ENCODE measurements around the gene ATG4B. TPM values are rescaled to one million over a fixed set of nuclear protein-coding genes. Genes with fewer than 3 reads are reported as not detected.

ATG4B gene
- total RNA-seq, 1 donor from 2014 or later, result 62.7 TPM

GRCh38 chr2:241668354-241668753 is 30.9 kb downstream of the ATG4B start:
- Histone ChIP-seq H3K27me3 (ENCODE audit: low read depth) (no peaks in the 10 kb centered on the region), H3K36me3 (peaks cover 74% of the 10 kb centered on the region), H3K4me3 (no peak overlapping the region), H3K27ac (no peak overlapping the region), H3K4me1 (no peaks in the 10 kb centered on the region), H3K9me3 (no peaks in the 10 kb centered on the region)
- ATAC-seq (no peak), DNase-seq (no peak)
- no peak for TF ChIP-seq CTCF (IDR thresholded peaks at IDR 0.05)
- intact Hi-C loops (cut with DNase I), result no loop called here

DNA sequence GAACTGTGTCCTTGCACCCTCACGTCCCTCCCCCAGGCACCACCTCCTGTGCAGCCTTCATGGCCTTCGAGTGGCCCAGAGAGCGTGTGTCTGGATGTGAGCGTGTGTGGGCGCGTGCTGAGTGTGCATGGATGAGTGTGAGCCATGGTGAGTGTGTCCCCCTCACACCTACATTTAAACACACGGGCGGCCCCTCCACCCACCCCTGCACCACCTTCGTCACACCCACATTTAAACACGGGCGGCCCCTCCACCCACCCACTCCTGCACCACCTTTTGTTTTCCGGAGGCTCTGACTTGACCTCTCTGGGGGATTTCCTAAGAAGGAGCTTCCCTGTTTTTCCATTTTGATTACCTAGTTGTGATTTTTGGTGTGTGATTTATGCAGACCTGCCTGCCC is 31.3 kb downstream of the ATG4B start:
- H3K36me3 ChIP-seq, result peaks cover 79% of the 10 kb centered on the region
- no peaks in the 10 kb centered on the region for H3K27me3 ChIP-seq (ENCODE audit: low read depth)
- H3K4me3 ChIP-seq, result no peak overlapping the region
- no peak overlapping the region for H3K27ac ChIP-seq
- no peaks in the 10 kb centered on the region for H3K4me1 ChIP-seq
- DNase-seq, result no peak
- no peaks in the 10 kb centered on the region for H3K9me3 ChIP-seq
- TF ChIP-seq CTCF (IDR thresholded peaks at IDR 0.05), result no peak
- intact Hi-C loops (cut with DNase I), result no loop called here
- ATAC-seq, result no peak

- Histone ChIP-seq H3K4me3 (no peak overlapping the region), H3K27me3 (ENCODE audit: low read depth) (no peaks in the 10 kb centered on the region), H3K9me3 (no peaks in the 10 kb centered on the region), H3K4me1 (no peaks in the 10 kb centered on the region), H3K27ac (no peak overlapping the region), H3K36me3 (peaks cover 80% of the 10 kb centered on the region)
- intact Hi-C loops (cut with DNase I), result no loop called here
- no peak for DNase-seq
- no peak for ATAC-seq
- TF ChIP-seq CTCF (IDR thresholded peaks at IDR 0.05), result no peak
Measured at GRCh38 chr2:241670333-241671110, 33.0 kb downstream of the ATG4B start.

GRCh38 chr2:241671457-241672240 is 34.2 kb downstream of the ATG4B start:
- Histone ChIP-seq H3K27ac (no peak overlapping the region), H3K27me3 (ENCODE audit: low read depth) (no peaks in the 10 kb centered on the region), H3K36me3 (peaks cover 83% of the 10 kb centered on the region), H3K4me1 (no peaks in the 10 kb centered on the region), H3K4me3 (no peak overlapping the region), H3K9me3 (no peaks in the 10 kb centered on the region)
- DNase-seq (no peak), ATAC-seq (no peak)
- no peak for TF ChIP-seq CTCF (IDR thresholded peaks at IDR 0.05)
- intact Hi-C loops (cut with DNase I), result no loop called here

DNA sequence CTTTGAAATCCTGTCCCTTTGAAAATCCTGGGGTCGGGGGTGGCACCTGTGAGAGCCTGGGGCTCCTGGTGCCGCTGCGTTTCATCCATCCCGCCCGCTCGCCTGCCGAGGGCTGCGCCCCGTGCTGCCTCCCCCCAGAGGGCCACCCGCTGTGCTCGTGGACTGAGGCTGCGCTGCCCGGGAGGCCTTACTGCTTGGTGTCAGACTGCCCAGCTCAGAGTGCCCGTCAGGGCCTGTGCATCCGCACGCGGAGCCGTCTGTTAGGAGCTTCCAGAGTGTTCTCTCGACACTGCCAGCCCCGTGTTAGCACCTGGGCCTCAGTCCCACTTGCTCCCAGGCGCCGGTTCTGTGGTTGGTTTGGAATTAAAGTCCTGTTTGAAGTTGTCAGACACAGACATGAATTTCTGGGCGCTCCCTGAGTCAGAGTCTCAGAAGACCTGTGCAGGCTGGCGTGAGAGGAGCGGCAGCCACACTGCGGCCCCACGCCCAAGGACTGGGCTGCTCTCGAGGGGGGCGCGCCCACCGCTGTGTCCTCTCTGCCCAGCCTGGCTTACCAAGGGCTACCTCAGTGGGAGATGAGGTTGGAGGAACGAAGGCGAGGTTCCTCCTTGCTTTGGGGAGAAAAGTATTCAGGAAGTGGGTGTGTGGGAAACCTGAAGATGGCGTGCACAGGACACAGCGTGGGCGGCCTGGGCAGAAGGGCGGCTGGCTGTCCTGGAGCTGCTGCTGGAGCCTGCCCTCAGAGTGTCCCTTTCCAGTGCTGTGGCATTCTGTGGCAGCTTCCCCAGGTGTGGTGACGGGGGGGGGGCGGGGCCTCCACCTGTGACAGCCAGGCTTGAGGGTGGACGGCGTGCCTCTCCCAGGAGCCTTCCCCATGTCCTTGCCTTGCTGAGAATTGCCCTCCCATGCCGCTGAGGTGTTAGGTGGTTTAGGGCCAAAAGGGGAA is 35.0 kb downstream of the ATG4B start:
- Histone ChIP-seq H3K27ac (no peak overlapping the region), H3K27me3 (ENCODE audit: low read depth) (no peaks in the 10 kb centered on the region), H3K36me3 (peaks cover 83% of the 10 kb centered on the region), H3K4me3 (no peak overlapping the region), H3K4me1 (no peaks in the 10 kb centered on the region), H3K9me3 (no peaks in the 10 kb centered on the region)
- no peak for TF ChIP-seq CTCF (IDR thresholded peaks at IDR 0.05)
- intact Hi-C loops (cut with DNase I), result no loop called here
- no peak for DNase-seq
- ATAC-seq, result no peak

Data from lower lobe of right lung (tissue), 2 donors.